OCI-LY1 (cell line): ENCODE data around the gene C2orf49.

Source experiments
- CTCF ChIP-seq: fragments of 200-600 bp; sonication (generic), shearing (Covaris generic); IDR thresholded peaks from 2 replicates; pipeline ENCODE4 v1.5.1; 2017; ENCODE audit warnings: mild to moderate bottlenecking, antibody characterized with exemption, low read length, moderate library complexity, mixed read lengths
- EZH2 ChIP-seq: fragments of 200-600 bp; sonication (generic), shearing (Covaris generic); IDR thresholded peaks from 2 replicates; pipeline ENCODE4 v1.8.0; 2017; ENCODE audit warnings: borderline replicate concordance, mixed run types, mild to moderate bottlenecking, antibody characterized with exemption, low read length, moderate library complexity, mixed read lengths

GRCh38 chr2:105291981-105292380, 45.4 kb upstream of the C2orf49 start:
- TF ChIP-seq CTCF (no peak), EZH2 (no peak)
